ENCODE data around the gene LRRC30.

DNA sequence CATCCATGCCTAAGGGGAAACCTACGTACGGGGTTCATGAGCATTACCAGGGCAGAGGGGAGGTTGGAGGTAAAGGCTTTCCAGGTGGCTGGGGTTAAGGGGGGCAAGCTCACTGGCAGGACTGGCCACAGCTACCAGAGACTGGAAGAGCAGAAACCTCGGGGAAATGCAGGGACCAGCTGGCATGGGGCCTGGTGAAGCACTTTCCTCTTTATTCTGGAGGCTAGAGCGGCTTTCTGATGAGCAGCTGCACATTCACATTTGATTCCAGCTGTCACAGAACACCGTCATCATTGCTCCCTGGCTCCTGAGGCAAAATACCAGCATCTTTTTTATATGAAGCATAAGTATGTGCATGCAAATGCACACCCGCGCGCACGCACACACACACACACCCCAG lies 28.7 kb upstream of the LRRC30 start:
- TF ChIP-seq, protein P1, sequence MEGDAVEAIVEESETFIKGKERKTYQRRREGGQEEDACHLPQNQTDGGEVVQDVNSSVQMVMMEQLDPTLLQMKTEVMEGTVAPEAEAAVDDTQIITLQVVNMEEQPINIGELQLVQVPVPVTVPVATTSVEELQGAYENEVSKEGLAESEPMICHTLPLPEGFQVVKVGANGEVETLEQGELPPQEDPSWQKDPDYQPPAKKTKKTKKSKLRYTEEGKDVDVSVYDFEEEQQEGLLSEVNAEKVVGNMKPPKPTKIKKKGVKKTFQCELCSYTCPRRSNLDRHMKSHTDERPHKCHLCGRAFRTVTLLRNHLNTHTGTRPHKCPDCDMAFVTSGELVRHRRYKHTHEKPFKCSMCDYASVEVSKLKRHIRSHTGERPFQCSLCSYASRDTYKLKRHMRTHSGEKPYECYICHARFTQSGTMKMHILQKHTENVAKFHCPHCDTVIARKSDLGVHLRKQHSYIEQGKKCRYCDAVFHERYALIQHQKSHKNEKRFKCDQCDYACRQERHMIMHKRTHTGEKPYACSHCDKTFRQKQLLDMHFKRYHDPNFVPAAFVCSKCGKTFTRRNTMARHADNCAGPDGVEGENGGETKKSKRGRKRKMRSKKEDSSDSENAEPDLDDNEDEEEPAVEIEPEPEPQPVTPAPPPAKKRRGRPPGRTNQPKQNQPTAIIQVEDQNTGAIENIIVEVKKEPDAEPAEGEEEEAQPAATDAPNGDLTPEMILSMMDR (IDR thresholded peaks at IDR 0.05; ENCODE audit: low read length) = no peak
- no peak for TF ChIP-seq EZH2 (optimal IDR thresholded peaks at IDR 0.05; ENCODE audit: low read depth, low read length)
